WTC11 (cell line): Measurements from ENCODE around the gene ANKRD18B. TPM values are rescaled to one million over a fixed set of nuclear protein-coding genes. Genes with fewer than 3 reads are reported as not detected.
"Not testable (repeated sequence)": the region's sequence is repeated elsewhere in the genome, so short reads cannot be mapped to it uniquely, and the experiment has no call there.

Experiments used
- ATAC-seq: fragments of 200-7000 bp; cut with Tn5 transposase; 2 replicates; pipeline ENCODE4 v1.10.0; 2021; ENCODE audit warnings: mild to moderate bottlenecking, moderate library complexity
- CTCF ChIA-PET: fragments of 300-600 bp; sonication (Branson Sonifier 250); formaldehyde crosslinking; loops from one replicate; lab custom pipeline; 2021; ENCODE audit warnings: antibody characterized with exemption; lab: Charles Lee
- POLR2A ChIA-PET: fragments of 350-600 bp; sonication (Branson Sonifier 250); formaldehyde crosslinking; loops from one replicate; lab custom pipeline; 2021; ENCODE audit warnings: antibody characterized with exemption; lab: Charles Lee
- DNase-seq: peaks from one replicate; pipeline ENCODE4 v3.0.0; 2021; ENCODE audit warnings: low spot score
- H3K27ac Mint-ChIP-seq: 2 replicates; pipeline ENCODE4 v1.8.0; 2021; ENCODE audit warnings: mixed read lengths
- H3K27me3 Mint-ChIP-seq: 2 replicates; pipeline ENCODE4 v1.8.0; 2021; ENCODE audit warnings: low read depth, mild to moderate bottlenecking, moderate library complexity, mixed read lengths
- H3K36me3 Mint-ChIP-seq: 2 replicates; pipeline ENCODE4 v1.8.0; 2021; ENCODE audit warnings: mixed read lengths
- H3K4me1 Mint-ChIP-seq: 2 replicates; pipeline ENCODE4 v1.8.0; 2022; ENCODE audit warnings: mixed read lengths
- H3K4me3 Mint-ChIP-seq: 2 replicates; pipeline ENCODE4 v1.8.0; 2021; ENCODE audit warnings: mild to moderate bottlenecking, moderate library complexity, mixed read lengths
- H3K9me3 Mint-ChIP-seq: 2 replicates; pipeline ENCODE4 v1.8.0; 2021; ENCODE audit warnings: mixed read lengths
- AFF4 ChIP-seq: sonication (generic); formaldehyde crosslinking; IDR thresholded peaks from 2 replicates; pipeline ENCODE4 v1.8.1; 2023; ENCODE audit warnings: mild to moderate bottlenecking, missing genetic modification reagents, borderline replicate concordance
- E2F4 ChIP-seq: sonication (generic); formaldehyde crosslinking; IDR thresholded peaks from 2 replicates; pipeline ENCODE4 v1.8.1; 2022; ENCODE audit warnings: low read depth, mild to moderate bottlenecking, moderate library complexity, missing genetic modification reagents, borderline replicate concordance
- FOXK1 ChIP-seq: sonication (generic); formaldehyde crosslinking; IDR thresholded peaks from 2 replicates; pipeline ENCODE4 v1.8.0; 2022; ENCODE audit warnings: mild to moderate bottlenecking, moderate library complexity, missing genetic modification reagents
- FOXP1 ChIP-seq: sonication (generic); formaldehyde crosslinking; IDR thresholded peaks from 2 replicates; pipeline ENCODE4 v1.8.0; 2022; ENCODE audit warnings: missing genetic modification reagents, mild to moderate bottlenecking, moderate library complexity, borderline replicate concordance
- HMGA2 ChIP-seq: fragments of 250-450 bp; sonication (Bioruptor Pico); IDR thresholded peaks from 2 replicates; pipeline ENCODE4 v1.4.0; 2021; ENCODE audit warnings: mild to moderate bottlenecking, moderate library complexity
- HMGXB4 ChIP-seq: sonication (generic); formaldehyde crosslinking; IDR thresholded peaks from 2 replicates; pipeline ENCODE4 v1.8.1; 2023; ENCODE audit warnings: mild to moderate bottlenecking, moderate library complexity, missing genetic modification reagents
- KAT7 ChIP-seq: sonication (generic); formaldehyde crosslinking; IDR thresholded peaks from 2 replicates; pipeline ENCODE4 v1.8.1; 2023; ENCODE audit warnings: missing genetic modification reagents, mild to moderate bottlenecking, borderline replicate concordance
- NFYB ChIP-seq: sonication (generic); formaldehyde crosslinking; conservative IDR thresholded peaks from 2 replicates; pipeline ENCODE4 v1.8.0; 2022; ENCODE audit warnings: low read depth, missing genetic modification reagents
- TEAD4 ChIP-seq: sonication (generic); formaldehyde crosslinking; IDR thresholded peaks from 2 replicates; pipeline ENCODE4 v1.8.0; 2022; ENCODE audit warnings: mild to moderate bottlenecking, missing genetic modification reagents
- TP53 ChIP-seq: sonication (generic); formaldehyde crosslinking; IDR thresholded peaks from 2 replicates; pipeline ENCODE4 v1.8.1; 2023; ENCODE audit warnings: mild to moderate bottlenecking, missing genetic modification reagents
- total RNA-seq: library from RNA; stranded (reverse); gene quantifications from 3 replicates; pipeline ENCODE4 v1.2.3, GENCODE V29; 2021

Gene ANKRD18B
- total RNA-seq, 1 experiment from 2014 or later, result 11.0 TPM

GRCh38 chr9:33510262-33511183, 13.5 kb upstream of the ANKRD18B start:
- H3K9me3 Mint-ChIP-seq, result peaks cover 25% of the 10 kb centered on the region
- POLR2A ChIA-PET, result interaction anchor here (1.0 kb wide), 1 partner anchor 14 kb away, joined by 3 read pairs; the partner anchor contains the start of gene ANKRD18B
- H3K36me3 Mint-ChIP-seq, result peaks cover 17% of the 10 kb centered on the region
- H3K4me3 Mint-ChIP-seq, result peak overlapping the region; percentile 89
- no peak overlapping the region for H3K27ac Mint-ChIP-seq
- CTCF ChIA-PET, result interaction anchor here (0.6 to 1.2 kb wide), 5 partner anchors 13 to 95 kb away, joined by 3 to 8 read pairs (median 3); partner anchors contain the start of genes ANKRD18B and NOL6
- DNase-seq (peak; percentile 54), ATAC-seq (peak; percentile 92)
- TF ChIP-seq FOXK1 (CRISPR knock-in tag), result 0 out of 2 replicates have a peak, but pooled peaks have one; percentile 39
- 0 out of 2 replicates have a peak, but pooled peaks have one; percentile 9 for TF ChIP-seq NFYB
- TF ChIP-seq FOXP1 (CRISPR knock-in tag), result 0 out of 2 replicates have a peak, but pooled peaks have one; percentile 41
- TF ChIP-seq E2F4 (CRISPR knock-in tag), result peak; percentile 34; the same call in 1 of the 2 replicates
- TF ChIP-seq TEAD4 (CRISPR knock-in tag), result no peak
- H3K27me3 Mint-ChIP-seq, result peaks cover 21% of the 10 kb centered on the region
- H3K4me1 Mint-ChIP-seq, result no peaks in the 10 kb centered on the region

GRCh38 chr9:33511184-33511517, 12.9 kb upstream of the ANKRD18B start:
- not testable (repeated sequence) for DNase-seq, ATAC-seq, H3K4me1 Mint-ChIP-seq, H3K27ac Mint-ChIP-seq
- Mint-ChIP-seq H3K4me3 (peak overlapping the region; percentile 89), H3K27me3 (peaks cover 21% of the 10 kb centered on the region), H3K9me3 (peaks cover 30% of the 10 kb centered on the region), H3K36me3 (peaks cover 20% of the 10 kb centered on the region)
- POLR2A ChIA-PET, result interaction anchor here (1.0 kb wide), 1 partner anchor 13 kb away, joined by 3 read pairs; the partner anchor contains the start of gene ANKRD18B
- peak; percentile 71 for TF ChIP-seq HMGA2 (CRISPR knock-in tag)
- CTCF ChIA-PET, result interaction anchor here (0.6 to 1.2 kb wide), 5 partner anchors 12 to 96 kb away, joined by 3 to 8 read pairs (median 3); partner anchors contain the start of genes ANKRD18B and NOL6

- CTCF ChIA-PET, result interaction anchor here (0.8 kb wide), 1 partner anchor 11 kb away, joined by 3 read pairs; no protein-coding TSS in a partner anchor
- H3K4me3 Mint-ChIP-seq, ATAC-seq, POLR2A ChIA-PET, H3K27ac Mint-ChIP-seq, H3K4me1 Mint-ChIP-seq, DNase-seq: not testable (repeated sequence)
- peaks cover 20% of the 10 kb centered on the region for H3K36me3 Mint-ChIP-seq
- H3K27me3 Mint-ChIP-seq, result peaks cover 21% of the 10 kb centered on the region
- peaks cover 33% of the 10 kb centered on the region for H3K9me3 Mint-ChIP-seq
Observed at GRCh38 chr9:33512535-33512934, 11.5 kb upstream of the ANKRD18B start.

- H3K27ac Mint-ChIP-seq, H3K4me1 Mint-ChIP-seq, H3K4me3 Mint-ChIP-seq, CTCF ChIA-PET, DNase-seq, ATAC-seq, POLR2A ChIA-PET: not testable (repeated sequence)
- peaks cover 33% of the 10 kb centered on the region for H3K9me3 Mint-ChIP-seq
- H3K36me3 Mint-ChIP-seq, result peaks cover 20% of the 10 kb centered on the region
- peaks cover 17% of the 10 kb centered on the region for H3K27me3 Mint-ChIP-seq
Observed at GRCh38 chr9:33515342-33515995, 8.6 kb upstream of the ANKRD18B start.

GRCh38 chr9:33516397-33516796, 7.7 kb upstream of the ANKRD18B start:
- CTCF ChIA-PET, result interaction anchor here (1.3 to 1.7 kb wide), 2 partner anchors 36 to 63 kb away, joined by 4 to 5 read pairs; no protein-coding TSS in a partner anchor
- Mint-ChIP-seq H3K27me3 (peaks cover 14% of the 10 kb centered on the region), H3K9me3 (peaks cover 33% of the 10 kb centered on the region), H3K36me3 (peaks cover 20% of the 10 kb centered on the region)
- ATAC-seq, H3K4me1 Mint-ChIP-seq, H3K27ac Mint-ChIP-seq, H3K4me3 Mint-ChIP-seq, POLR2A ChIA-PET, DNase-seq: not testable (repeated sequence)

- H3K27ac Mint-ChIP-seq, result no peak overlapping the region
- DNase-seq (no peak), ATAC-seq (peak; percentile 44)
- H3K27me3 Mint-ChIP-seq, result peaks cover 14% of the 10 kb centered on the region
- no peak overlapping the region for H3K4me3 Mint-ChIP-seq
- peaks cover 20% of the 10 kb centered on the region for H3K36me3 Mint-ChIP-seq
- ChIA-PET POLR2A (no interaction called here), CTCF (interaction anchor here (0.6 to 1.7 kb wide), 11 partner anchors 11 to 142 kb away, joined by 3 to 10 read pairs (median 4); partner anchors contain the start of gene NOL6)
- H3K4me1 Mint-ChIP-seq, result no peaks in the 10 kb centered on the region
- peaks cover 33% of the 10 kb centered on the region for H3K9me3 Mint-ChIP-seq
- TF ChIP-seq KAT7, result no peak
- no peak for TF ChIP-seq TP53 (CRISPR knock-in tag)
- TF ChIP-seq HMGXB4, result no peak
- no peak for TF ChIP-seq AFF4 (CRISPR knock-in tag)
Observed at GRCh38 chr9:33517373-33517772, 6.7 kb upstream of the ANKRD18B start.
